Epithelial cell of proximal tubule (primary cell): ENCODE measurements around the gene PLCH2. TPM values are rescaled to one million over a fixed set of nuclear protein-coding genes. Genes with fewer than 3 reads are reported as not detected.

Experiments
- DNase-seq: peaks from one replicate; pipeline ENCODE4 v3.0.0-alpha.2; 2011; ENCODE audit warnings: low read depth
- H3K4me3 ChIP-seq: 2 replicates; pipeline ENCODE4 v1.5.1; 2011; ENCODE audit warnings: low read depth, mild to moderate bottlenecking, low read length
- CTCF ChIP-seq: conservative IDR thresholded peaks from 2 replicates; pipeline ENCODE4 v1.5.1; 2012; ENCODE audit warnings: low read depth, mild to moderate bottlenecking, low read length
- total RNA-seq: library from RNA; depleted of rRNA; stranded (reverse); fragments of >200 nt; gene quantifications from 2 replicates; pipeline ENCODE4 v1.2.3, GENCODE V29; 2015

The PLCH2 gene
- total RNA-seq, 1 donor from 2014 or later: 0.12 TPM

- H3K4me3 ChIP-seq: no peak overlapping the region
- DNase-seq: no peak
- TF ChIP-seq CTCF: no peak
Measured at GRCh38 chr1:2466958-2467554, 9.0 kb upstream of the PLCH2 start.

GRCh38 chr1:2468041-2468472 is 8.0 kb upstream of the PLCH2 start:
- H3K4me3 ChIP-seq: no peak overlapping the region
- no peak for DNase-seq
- no peak for TF ChIP-seq CTCF

GRCh38 chr1:2468540-2468939 is 7.5 kb upstream of the PLCH2 start:
- no peak for TF ChIP-seq CTCF
- no peak for DNase-seq
- H3K4me3 ChIP-seq: no peak overlapping the region

- no peak for TF ChIP-seq CTCF
- no peak overlapping the region for H3K4me3 ChIP-seq
- no peak for DNase-seq
Measured at GRCh38 chr1:2469103-2469940, 6.8 kb upstream of the PLCH2 start.

GRCh38 chr1:2470290-2471158 is 5.6 kb upstream of the PLCH2 start:
- no peak overlapping the region for H3K4me3 ChIP-seq
- DNase-seq: no peak
- TF ChIP-seq CTCF: no peak

GRCh38 chr1:2471159-2471471 is 5.0 kb upstream of the PLCH2 start:
- DNase-seq: no peak
- no peak for TF ChIP-seq CTCF
- no peak overlapping the region for H3K4me3 ChIP-seq
